ENCODE data around the gene TEX22. TPM values are rescaled to one million over a fixed set of nuclear protein-coding genes. Genes with fewer than 3 reads are reported as not detected.

The TEX22 gene
- total RNA-seq, 4 donors from 2014 or later = not detected

GRCh38 chr14:105427936-105428485, 29.7 kb downstream of the TEX22 start:
- Histone ChIP-seq H3K27ac (no peak overlapping the region), H3K27me3 (no peaks in the 10 kb centered on the region), H3K9me3 (no peaks in the 10 kb centered on the region), H3K4me1 (peaks cover 3 to 12% of the 10 kb centered on the region in 2 donors), H3K4me3 (no peak overlapping the region), H3K36me3 (no peaks in the 10 kb centered on the region)
- intact Hi-C loops (cut with DNase I; ENCODE audit: low total_unique reads) = loop anchor here (1.0 kb wide), 1 partner anchor 39 kb away; no protein-coding TSS in a partner anchor
- TF ChIP-seq CTCF (IDR thresholded peaks at IDR 0.05 in 4 of 5, conservative IDR thresholded peaks at IDR 0.05 in 1 of 5) (no peak), POLR2A (IDR thresholded peaks at IDR 0.05) (no peak)
- in situ Hi-C loops (cut with MboI; ENCODE audit: low sequenced_read_pairs in 4 of 4) = no loop called here
- no peak for DNase-seq
- ATAC-seq = no peak

GRCh38 chr14:105430042-105430441, 31.7 kb downstream of the TEX22 start:
- H3K4me3 ChIP-seq = no peak overlapping the region
- no peaks in the 10 kb centered on the region for H3K9me3 ChIP-seq
- no peak for DNase-seq
- in situ Hi-C loops (cut with MboI; ENCODE audit: low sequenced_read_pairs in 4 of 4) (no loop called here), intact Hi-C loops (cut with DNase I; ENCODE audit: low total_unique reads) (no loop called here)
- H3K4me1 ChIP-seq = peaks cover 3 to 12% of the 10 kb centered on the region in 2 donors
- ATAC-seq = peak in 1 of 2 donors; percentile 30
- H3K27me3 ChIP-seq = no peaks in the 10 kb centered on the region
- no peaks in the 10 kb centered on the region for H3K36me3 ChIP-seq
- peak overlapping the region in 3 of 4 donors; percentile 7 to 51 (median 18) for H3K27ac ChIP-seq
- no peak for TF ChIP-seq CTCF (IDR thresholded peaks at IDR 0.05 in 4 of 5, conservative IDR thresholded peaks at IDR 0.05 in 1 of 5)
- no peak for TF ChIP-seq POLR2A (IDR thresholded peaks at IDR 0.05)

- no peak for TF ChIP-seq POLR2A (IDR thresholded peaks at IDR 0.05)
- TF ChIP-seq CTCF (IDR thresholded peaks at IDR 0.05 in 4 of 5, conservative IDR thresholded peaks at IDR 0.05 in 1 of 5) = no peak
- Histone ChIP-seq H3K36me3 (no peaks in the 10 kb centered on the region), H3K27ac (peak overlapping the region; percentile 5 to 51 (median 22)), H3K9me3 (no peaks in the 10 kb centered on the region), H3K4me1 (peaks cover 3 to 12% of the 10 kb centered on the region in 2 donors), H3K4me3 (no peak overlapping the region), H3K27me3 (no peaks in the 10 kb centered on the region)
- DNase-seq = no peak
- in situ Hi-C loops (cut with MboI; ENCODE audit: low sequenced_read_pairs in 4 of 4) (no loop called here), intact Hi-C loops (cut with DNase I; ENCODE audit: low total_unique reads) (no loop called here)
- no peak for ATAC-seq
Measured at GRCh38 chr14:105430565-105430964, 32.2 kb downstream of the TEX22 start.

- H3K27ac ChIP-seq = peak overlapping the region in 2 of 4 donors; percentile 37 to 51
Measured at GRCh38 chr14:105431256-105431655, 32.9 kb downstream of the TEX22 start.

More at GRCh38 chr14:105431256-105431655, 32.9 kb downstream of the TEX22 start:
- Histone ChIP-seq H3K9me3 (no peaks in the 10 kb centered on the region), H3K4me3 (no peak overlapping the region), H3K4me1 (peaks cover 3 to 12% of the 10 kb centered on the region in 2 donors), H3K27me3 (no peaks in the 10 kb centered on the region), H3K36me3 (no peaks in the 10 kb centered on the region)
- ATAC-seq = no peak
- in situ Hi-C loops (cut with MboI; ENCODE audit: low sequenced_read_pairs in 4 of 4) (no loop called here), intact Hi-C loops (cut with DNase I; ENCODE audit: low total_unique reads) (no loop called here)
- TF ChIP-seq CTCF (IDR thresholded peaks at IDR 0.05 in 4 of 5, conservative IDR thresholded peaks at IDR 0.05 in 1 of 5) (no peak), POLR2A (IDR thresholded peaks at IDR 0.05) (no peak)
- no peak for DNase-seq

Measured in gastrocnemius medialis (tissue), 4 donors.